ENCODE results near the gene ARX. TPM values are rescaled to one million over a fixed set of nuclear protein-coding genes. Genes with fewer than 3 reads are reported as not detected.

Gene ARX
- total and polyA plus RNA-seq, 12 donors = 0.13 TPM; not detected in 11

GRCh38 chrX:25034889-25035288, 19.1 kb upstream of the ARX start:
- 67 to 80% methylated on average over 3 of the region's 3 CpGs for WGBS, 2 donors
- Histone ChIP-seq H3K9me3 (no peaks in the 10 kb centered on the region), H3K27ac (no peak overlapping the region), H3K4me1 (no peaks in the 10 kb centered on the region), H3K4me3 (no peak overlapping the region), H3K36me3 (no peaks in the 10 kb centered on the region), H3K27me3 (peaks cover 0 to 16% (median 0%) of the 10 kb centered on the region in 7 donors)
- intact Hi-C loops (cut with DNase I) = no loop called here
- DNase-seq (no peak), ATAC-seq (no peak)
- TF ChIP-seq CTCF (IDR thresholded peaks at IDR 0.05) = peak in 1 of 9 donors; percentile 9

DNA sequence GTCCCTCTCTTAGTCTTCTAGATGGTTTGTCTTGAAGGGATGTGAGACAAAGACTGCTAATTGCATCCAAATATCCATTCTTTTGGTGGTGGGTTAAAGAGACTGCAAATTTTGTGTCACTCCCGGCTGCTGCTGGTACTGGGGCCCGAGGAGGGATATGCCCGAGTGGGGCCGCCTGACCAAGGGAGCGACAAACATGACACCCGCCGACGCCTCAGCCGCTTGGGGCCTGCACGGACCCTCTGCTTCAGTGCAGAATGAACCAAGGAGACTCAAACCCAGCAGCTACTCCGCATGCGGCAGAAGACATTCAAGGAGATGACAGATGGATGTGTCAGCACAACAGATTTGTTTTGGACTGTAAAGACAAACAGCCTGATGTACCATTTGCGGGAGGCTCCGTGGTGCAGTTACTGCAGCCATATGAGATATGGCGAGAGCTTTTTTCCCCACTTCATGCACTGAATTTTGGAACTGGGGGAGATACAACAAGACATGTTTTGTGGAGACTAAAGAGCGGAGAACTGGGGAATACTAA, 13.6 kb upstream of the ARX start:
- WGBS, 2 donors = 87 to 91% methylated on average over 16 of the region's 16 CpGs

GRCh38 chrX:25028726-25029125, 13.0 kb upstream of the ARX start:
- no peaks in the 10 kb centered on the region for H3K4me1 ChIP-seq
- DNase-seq (no peak), ATAC-seq (no peak)
- no peaks in the 10 kb centered on the region for H3K36me3 ChIP-seq
- peaks cover 0 to 61% (median 16%) of the 10 kb centered on the region in 7 donors for H3K27me3 ChIP-seq
- 79 to 82% methylated on average over 7 of the region's 7 CpGs for WGBS, 2 donors
- no peak overlapping the region for H3K27ac ChIP-seq
- intact Hi-C loops (cut with DNase I) = no loop called here
- no peaks in the 10 kb centered on the region for H3K9me3 ChIP-seq
- no peak overlapping the region for H3K4me3 ChIP-seq
- TF ChIP-seq CTCF (IDR thresholded peaks at IDR 0.05) = no peak

More for the DNA sequence above, 13.6 kb upstream of the ARX start:
- Histone ChIP-seq H3K4me1 (no peaks in the 10 kb centered on the region), H3K36me3 (no peaks in the 10 kb centered on the region), H3K9me3 (no peaks in the 10 kb centered on the region), H3K27ac (no peak overlapping the region), H3K27me3 (peaks cover 0 to 55% (median 9%) of the 10 kb centered on the region in 7 donors), H3K4me3 (no peak overlapping the region)
- ATAC-seq (no peak), DNase-seq (no peak)
- intact Hi-C loops (cut with DNase I) = no loop called here
- no peak for TF ChIP-seq CTCF (IDR thresholded peaks at IDR 0.05)

DNA sequence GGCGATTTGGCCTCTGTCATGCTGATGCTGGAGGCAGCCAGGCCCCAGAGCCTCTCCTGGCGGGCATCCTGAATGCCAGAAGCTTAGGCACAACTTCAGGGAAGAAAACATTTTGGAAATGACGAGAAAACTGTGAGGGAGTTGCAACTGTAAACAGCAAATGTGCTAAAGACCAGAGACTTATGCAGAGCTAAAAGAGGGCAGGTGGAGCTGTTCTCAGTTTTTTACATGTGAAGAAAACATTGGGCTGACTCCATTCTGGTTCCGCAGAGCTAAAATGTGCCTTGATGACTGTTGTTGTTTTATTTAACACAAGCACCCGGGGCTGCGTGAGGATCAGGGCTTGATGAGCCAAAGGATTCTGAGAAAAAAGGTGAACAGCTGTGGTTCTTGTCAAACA, 10.8 kb upstream of the ARX start:
- no peak for ATAC-seq
- Histone ChIP-seq H3K27ac (no peak overlapping the region), H3K4me3 (no peak overlapping the region), H3K27me3 (peaks cover 0 to 77% (median 37%) of the 10 kb centered on the region in 7 donors), H3K36me3 (no peaks in the 10 kb centered on the region), H3K9me3 (no peaks in the 10 kb centered on the region), H3K4me1 (no peaks in the 10 kb centered on the region)
- TF ChIP-seq CTCF (IDR thresholded peaks at IDR 0.05) = no peak
- no peak for DNase-seq
- intact Hi-C loops (cut with DNase I) = no loop called here
- 36 to 39% methylated on average over 6 of the region's 6 CpGs for WGBS, 2 donors

Data from heart right ventricle (tissue), 16 donors.